ENCODE data around the gene SFTPB.
"Not testable (repeated sequence)": the region's sequence is repeated elsewhere in the genome, so short reads cannot be mapped to it uniquely, and the experiment has no call there.

SFTPB gene

DNA sequence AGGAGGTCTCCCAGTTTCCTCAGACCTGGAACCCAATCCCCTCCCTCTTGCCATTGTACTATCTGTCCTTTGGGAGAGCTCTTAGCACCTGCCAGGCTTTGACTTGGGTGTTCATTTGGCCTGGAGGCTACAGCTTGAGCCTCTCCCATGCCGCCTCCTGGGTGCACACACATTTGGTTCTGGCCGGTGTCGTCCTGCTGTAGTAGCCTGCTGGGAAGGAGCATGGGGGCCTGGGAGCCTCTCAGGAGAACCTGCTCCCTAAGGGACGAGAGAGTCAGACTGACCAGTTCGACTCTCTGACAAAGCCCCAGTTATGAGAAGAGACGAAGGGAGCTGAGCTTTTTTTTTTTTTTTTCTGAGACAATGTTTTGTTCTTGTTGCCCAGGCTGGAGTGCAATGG lies 7.4 kb upstream of the SFTPB start:
- DNase-seq = no peak

DNA sequence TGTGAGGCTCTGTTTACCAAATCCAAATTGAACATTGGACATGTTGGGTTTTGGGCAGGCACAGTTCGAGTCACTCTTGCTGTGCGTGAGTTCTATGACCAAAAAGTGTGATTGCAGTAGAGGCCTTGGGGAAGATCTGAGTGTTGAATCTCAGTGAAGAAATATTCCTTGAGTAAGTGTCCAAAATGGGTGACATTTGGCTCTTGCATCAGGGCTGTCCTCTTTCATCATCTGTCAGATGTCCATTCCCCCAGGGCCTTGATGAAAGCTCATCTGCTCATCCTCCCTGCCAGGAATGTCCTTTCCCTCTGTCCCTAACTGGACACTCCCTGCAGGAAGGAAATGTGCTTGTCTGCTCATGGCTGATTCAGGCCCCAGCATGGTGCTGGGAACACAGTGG lies 6.4 kb upstream of the SFTPB start:
- DNase-seq = no peak

DNA sequence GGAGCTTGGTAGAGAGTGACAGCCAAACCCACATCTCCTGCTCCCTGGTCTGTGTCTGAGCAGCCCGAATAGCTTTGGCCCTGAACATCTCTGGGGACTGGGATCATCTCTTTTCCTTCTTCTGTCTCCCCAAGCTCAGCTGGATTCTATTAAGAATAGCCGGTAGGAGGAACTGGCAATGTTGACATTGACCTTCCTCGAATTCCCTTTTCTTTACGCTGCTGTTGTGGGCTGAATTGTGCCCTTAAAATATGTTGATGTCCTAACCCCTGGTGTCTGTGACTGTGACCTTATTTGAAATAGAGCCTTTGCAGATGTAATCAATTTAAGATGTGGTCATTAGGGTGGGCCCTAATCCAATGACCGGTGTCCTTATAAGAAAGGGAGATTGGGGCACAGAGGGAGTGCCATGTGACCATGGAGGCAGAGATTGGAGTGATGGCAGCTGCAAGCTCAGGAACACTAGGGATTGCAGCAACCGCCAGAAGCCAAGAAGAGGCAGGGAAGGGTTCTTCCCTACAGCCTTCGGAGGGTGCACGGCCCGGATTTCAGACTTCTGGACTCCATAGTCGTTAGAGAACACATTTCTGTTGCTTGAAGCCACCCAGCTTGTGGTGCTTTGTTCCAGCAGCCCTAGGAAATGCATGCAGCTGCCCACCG lies 5.8 kb upstream of the SFTPB start:
- no peak for DNase-seq

DNA sequence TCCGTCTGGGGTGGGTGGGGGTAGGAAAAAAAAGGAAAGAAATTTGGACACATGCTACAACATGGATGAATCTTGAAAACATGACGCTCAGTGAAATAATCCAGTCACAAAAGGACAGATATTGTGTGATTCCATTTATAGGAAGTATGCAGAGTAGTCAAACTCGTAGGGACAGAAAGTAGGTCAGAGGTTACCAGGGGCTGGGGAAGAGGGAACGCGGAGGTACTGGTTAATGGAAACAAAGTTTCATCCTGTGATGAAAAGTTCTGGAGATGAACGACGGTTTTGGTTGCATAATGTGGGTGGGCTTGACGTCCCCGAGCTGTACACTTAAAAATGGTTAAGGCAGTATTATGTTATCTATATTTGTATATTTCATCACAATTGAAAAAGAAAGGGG lies 4.5 kb upstream of the SFTPB start:
- DNase-seq = no peak

DNA sequence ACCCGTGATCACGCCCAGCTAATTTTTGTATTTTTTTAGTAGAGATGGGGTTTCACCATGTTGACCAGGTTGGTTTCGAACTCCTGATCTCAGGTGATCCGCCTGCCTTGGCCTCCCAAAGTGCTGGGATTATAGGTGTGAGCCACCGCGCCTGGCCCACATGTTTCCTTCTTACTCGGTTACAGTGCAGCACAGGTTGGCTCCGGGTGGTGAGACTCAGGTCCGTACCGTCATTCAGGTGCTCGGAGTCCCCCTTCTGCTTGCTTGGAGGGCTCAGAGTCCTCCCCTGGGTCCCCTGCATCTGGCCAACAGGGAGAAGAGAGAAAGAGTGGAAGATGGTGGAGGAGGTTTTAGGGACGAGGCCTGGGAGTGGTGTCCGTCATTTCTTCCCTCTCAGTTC lies 2.4 kb upstream of the SFTPB start:
- DNase-seq = not testable (repeated sequence)

DNA sequence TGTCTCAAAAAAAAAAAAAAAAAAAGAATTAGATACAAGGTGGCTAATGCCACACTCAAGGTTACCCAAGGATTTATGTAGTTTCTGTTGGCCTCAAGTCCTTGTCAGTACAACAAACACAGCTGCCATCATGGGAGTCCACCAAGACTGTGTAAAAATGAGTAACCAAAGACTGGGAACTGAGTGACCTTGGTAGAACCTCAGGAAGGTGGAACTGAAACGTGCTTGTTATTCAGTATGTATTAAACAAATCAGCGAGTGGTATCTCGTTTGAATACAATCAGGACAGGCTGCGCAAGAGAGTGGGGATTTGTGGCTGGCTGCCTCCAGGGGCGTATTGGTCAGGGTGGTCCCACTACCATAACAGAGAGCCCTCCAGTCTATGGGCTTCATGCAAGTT lies 1.6 kb upstream of the SFTPB start:
- no peak for DNase-seq

DNA sequence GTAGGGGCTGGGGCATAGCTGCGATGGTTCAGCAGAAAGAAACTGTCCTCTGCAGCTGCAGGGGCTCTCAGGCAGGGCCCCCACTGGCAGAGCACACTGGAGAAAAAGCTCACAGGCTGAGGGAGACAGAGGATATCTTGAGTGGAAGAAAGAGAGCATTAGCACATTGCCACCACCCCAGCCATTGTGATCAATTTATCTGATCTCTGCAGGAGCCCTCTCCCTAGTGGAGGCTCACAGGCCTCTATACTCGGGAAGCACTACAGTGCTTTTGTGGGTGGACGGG lies 801 bp upstream of the SFTPB start:
- DNase-seq = no peak

DNA sequence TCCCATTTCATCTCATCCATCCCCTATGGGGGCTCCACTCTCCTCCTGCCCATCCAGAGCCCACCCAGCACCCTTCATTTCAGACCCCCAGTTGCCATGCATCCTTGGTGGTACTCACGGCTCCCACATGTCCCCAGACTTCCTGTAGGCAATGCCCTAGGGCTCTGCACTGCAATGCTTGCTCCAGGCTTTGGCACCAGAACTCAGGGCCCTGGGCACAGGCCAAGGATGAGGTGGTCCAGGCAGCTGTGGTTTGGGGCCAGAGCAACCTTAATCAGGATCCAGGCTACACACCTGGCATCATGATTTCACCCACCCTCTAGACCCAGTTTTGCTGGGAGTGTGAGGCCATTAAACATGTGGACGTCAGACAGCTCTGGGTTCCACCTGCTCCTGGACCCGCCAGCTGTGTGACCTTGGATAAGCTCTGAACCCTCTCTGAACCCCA lies 414 bp downstream of the SFTPB start:
- no peak for DNase-seq

DNA sequence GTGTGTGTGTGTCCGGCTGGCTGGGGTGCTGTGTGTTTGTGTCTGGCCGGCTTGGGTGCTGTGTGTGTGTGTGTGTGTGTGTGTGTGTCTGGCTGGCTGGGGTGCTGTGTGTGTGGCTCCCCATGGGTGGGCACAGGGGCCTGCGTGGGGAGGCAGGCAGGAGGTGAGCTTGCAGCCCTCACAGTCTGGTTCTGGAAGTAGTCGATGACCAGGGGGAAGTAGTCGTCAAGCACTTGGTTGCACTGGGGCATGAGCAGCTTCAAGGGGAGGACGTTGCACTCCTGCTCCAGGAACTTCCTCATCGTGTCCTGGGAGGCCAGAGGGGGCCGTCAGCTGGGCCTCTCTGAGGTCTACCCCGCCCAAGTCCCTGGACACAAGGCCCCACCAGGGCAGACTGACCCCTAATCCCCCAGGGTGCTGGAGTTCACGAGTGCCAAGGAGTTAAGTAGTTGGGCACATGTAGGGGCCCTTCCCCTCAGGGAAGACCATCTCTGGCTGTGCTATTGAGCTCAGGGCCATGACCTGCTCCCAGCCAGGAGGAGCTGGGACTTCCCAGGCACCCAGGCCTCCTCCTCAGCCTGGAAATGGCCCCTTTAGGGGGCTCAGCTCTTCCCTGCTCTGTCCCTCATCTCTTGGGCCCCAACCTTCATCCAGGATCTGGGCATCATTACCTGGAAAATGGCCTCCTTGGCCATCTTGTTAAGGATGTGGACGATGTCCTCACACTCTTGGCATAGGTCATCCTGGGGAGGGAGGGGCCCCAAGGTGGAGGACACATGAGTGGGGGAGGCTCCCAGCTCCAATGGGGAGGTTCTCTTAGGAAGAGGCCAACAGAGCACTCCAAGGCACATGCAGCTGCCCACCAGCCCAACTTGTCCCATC lies 1.3 kb downstream of the SFTPB start:
- no peak for DNase-seq

DNA sequence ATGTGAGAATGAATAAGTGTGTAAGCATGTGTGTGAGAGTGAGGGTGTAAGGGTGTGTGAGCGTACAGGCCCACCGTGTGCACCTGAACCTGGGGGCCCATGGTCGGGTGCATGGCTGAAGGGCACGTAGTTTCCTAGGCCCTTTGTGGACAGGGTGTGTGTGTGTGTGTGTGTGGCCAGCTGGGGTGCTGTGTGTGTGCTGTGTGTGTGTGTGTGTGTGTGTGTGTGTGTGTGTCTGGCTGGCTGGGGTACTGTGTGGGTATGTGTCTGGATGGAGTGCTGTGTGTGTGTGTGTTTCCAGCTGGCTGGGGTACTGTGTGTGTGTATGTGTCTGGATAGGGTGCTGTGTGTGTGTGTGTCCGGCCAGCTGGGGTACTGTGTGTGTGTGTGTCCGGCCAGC lies 2.0 kb downstream of the SFTPB start:
- no peak for DNase-seq

DNA sequence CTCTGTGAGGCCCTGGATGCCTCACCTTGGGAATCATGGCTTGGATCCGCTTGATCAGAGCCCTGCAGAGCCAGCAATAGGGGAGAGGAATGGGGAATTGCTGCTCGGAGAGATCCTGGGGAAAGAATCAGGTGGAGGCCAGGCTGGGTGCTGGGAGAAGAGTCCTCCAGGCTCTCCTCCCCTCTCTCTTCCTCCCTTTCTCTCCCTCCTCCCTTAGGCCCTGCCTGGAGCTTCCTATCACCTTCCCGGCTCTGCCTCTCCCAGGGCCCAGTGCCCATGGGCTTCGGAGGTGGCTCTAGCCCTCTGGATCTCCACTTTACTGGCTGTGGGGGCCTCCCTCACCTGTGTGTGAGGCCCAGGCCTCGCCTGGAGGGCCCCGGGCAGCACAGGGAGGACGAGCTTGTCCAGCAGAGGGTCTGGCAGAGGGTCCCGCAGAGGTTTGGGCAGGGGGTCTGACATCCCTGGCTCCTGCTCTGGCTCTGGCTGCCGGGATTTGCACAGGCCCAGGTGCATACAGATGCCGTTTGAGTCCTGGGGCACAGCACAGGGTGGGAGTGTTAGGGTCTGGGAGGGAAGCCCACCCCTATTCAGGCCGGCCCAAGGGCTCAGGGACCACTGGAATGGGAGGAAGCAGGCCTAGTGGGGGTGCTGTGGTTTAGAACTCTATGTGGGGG lies 2.6 kb downstream of the SFTPB start:
- DNase-seq = no peak

DNA sequence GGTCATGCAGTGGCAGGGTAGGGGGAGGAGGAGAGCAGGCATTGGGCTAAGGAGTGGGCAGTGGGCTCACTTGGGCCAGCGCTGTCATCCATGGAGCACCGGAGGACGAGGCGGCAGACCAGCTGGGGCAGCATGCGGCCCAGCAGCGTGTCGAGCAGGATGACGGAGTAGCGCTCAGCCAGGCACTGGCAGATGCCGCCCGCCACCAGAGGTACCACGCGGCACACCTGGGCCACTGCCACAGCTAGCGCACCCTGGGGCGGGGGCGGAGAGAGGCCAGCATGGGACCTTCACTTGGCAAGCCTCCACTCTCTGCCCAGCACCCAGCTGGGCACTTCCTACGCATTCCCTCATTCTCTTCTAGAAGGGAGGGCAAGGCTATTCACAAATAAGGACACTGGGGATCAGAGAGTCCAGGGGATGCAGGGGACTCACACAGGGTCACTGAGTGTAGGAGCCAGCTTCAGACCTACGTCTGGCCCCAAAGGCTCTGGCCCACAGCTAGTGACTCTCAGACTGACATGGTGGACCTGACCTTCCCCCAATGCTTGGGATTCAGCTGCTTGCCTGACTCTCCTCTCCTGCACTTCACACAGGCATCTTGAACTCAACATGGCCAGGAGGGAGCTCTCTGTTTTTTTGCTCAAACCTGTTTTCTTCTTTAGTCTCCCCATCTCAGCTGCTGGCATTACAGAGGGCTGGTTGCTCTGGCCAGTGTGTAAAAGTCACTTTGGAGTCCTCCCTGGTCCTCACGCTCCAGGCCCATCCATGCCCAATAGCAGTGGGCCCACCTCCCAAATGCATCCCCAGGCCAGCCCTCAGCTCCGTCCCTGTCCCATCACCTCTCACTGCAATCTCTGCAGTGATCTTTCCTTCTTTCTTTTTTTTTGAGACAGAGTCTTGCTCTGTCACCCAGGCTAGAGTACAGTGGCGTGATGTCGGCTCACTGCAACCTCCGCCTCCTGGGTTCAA lies 4.1 kb downstream of the SFTPB start:
- no peak for DNase-seq

DNA sequence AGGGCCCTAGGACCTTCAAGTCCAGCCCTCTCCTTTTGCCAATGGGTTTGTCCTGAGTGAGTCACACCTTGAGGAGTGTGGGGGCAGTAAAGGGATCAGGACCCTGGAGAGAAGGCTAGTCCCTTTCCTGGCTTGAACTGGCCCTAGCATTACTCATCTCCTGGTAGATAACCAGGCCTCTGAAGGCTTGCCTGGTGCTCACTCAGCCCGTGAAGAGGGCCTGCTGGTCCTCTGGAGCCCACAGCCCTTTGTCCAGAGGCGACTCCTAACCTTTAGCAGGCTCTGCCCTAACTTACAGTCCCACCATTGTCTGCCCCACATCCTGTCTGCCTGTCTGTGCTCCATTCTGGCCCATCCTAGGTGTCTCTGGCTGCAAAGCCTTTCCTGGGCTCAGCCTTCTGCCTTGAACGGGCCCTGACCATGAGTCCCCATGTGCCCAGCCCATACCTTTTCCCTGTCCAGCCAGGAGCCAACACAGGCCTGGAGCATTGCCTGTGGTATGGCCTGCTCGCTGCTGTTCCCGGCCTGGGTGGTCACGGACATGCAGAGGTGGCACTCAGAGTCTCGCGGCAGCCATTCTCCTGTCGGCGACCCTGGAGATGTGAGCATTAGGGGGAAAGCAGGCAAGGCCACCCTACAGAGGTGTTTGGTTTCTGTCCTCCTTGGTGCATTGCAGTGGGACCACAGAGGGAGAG lies 5.0 kb downstream of the SFTPB start:
- DNase-seq = no peak

DNA sequence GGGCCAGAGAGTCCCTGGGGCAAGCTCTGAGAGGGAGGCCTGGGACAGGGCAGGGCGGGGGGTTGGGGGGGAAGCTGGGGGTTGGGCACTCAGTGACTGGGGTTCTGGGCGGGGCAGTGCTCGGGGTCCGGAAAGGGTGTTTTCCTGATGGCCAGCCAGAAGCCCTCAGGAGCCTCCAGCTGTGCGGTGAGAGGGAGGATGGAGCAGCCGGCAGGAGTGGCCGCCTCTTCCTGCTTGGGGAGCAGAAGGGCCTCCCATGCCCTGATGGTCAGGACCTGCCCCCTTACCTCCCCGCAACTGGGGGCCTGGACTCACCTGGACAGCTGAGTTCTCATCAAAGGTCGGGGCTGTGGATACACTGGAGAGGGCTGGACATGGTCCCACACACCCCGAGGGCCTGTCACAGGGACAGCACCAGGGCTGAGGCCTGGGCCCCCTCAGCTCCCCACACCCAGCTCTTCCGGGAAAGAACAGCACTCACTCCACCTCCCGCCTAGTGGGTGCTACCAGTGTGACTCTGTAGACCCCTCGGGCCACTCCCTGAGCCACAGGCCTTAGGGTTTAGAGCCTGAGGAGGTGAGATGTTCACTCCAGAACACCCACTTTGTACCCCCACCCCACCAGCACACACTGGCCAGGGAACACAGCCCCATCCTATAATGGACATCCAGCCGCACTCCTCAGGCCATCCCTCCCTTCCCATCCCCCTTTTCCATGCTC lies 6.7 kb downstream of the SFTPB start:
- DNase-seq = no peak

DNA sequence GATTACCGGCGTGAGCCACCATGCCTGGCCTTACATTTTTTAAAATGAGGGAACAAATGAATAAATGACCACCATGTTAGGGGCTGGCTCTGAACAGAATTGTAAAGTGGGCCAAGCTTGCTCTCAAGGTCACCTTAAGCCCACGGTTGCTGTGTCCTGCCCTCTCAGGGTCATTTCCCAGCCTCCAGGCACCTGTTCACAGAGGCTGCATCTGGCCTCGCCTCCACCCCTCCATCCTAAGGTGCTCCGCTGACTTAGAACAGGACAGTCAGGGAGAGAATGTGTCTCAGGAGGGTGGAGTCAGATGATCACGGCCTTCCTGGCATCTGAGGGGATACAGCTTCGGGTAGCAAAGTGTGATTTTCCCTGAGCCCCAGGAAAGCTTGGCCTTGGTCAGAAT lies 7.3 kb downstream of the SFTPB start:
- DNase-seq = no peak

DNA sequence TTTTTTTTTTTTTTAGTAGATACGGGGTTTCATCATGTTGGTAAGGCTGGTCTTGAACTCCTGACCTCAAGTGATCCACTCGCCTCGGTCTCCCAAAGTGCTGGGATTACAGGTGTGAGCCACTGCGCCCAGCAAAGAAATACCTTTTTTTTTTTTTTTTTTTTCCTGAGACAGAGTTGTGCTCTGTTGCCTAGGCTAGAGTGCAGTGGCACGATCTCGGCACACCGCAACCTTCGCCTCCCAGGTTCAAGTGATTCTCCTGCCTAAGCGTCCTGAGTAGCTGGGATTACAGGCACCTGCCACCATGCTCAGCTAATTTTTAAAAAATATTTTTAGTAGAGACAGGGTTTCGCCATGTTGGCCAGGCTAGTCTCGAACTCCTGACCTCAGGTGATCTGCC lies 7.7 kb downstream of the SFTPB start:
- not testable (repeated sequence) for DNase-seq

DNA sequence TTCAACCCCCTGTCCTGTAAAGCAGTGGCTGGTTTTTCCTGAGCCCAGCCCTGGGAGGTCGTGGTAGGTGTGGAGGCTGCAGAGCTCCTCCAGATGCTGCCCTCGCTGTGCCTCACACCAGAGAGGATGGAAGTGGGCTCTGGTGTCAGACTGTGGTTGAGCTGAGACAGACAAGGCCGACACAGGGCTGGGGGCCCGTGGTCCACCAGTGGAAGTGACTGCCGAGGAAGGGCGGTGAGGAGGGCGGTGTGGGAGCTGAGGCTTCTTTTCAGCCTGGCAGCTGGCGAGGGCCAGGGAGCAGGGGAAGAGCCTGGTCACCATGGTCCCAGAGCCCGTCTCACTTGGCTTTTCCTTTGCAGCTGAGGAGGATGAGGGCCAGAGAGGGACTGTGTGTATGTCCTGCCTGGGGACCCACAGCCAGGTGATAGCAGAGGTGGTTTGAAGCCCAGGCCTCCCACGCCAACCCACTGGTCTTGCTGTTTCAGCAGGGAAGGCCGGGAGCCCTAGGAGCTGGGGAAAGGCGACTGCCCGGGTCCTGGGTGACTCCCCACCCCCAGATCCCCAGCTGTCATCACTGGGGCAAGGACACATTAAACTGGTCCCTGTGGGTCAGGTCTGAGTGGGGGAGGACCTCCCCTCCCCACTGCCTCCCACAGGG lies 8.5 kb downstream of the SFTPB start:
- DNase-seq = no peak

DNA sequence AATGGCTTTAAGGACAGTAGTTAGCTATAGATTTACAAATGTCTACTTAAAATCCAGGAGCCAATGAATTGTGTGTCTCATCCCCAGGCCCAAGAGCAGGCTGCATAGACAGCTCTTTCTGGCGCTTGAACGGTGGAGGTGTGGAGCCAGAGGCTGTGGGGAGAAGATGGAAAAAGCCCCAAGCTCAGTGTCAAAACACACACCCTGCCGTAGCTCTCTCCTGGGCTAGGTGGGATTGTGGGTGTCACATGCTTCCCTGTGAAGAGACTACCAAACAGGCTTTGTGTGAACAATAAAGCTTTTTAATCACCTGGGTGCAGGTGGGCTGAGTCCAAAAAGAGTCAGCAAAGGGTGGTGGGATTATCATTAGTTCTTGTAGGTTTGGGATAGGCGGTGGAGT lies 10.6 kb downstream of the SFTPB start:
- not testable (repeated sequence) for DNase-seq

DNA sequence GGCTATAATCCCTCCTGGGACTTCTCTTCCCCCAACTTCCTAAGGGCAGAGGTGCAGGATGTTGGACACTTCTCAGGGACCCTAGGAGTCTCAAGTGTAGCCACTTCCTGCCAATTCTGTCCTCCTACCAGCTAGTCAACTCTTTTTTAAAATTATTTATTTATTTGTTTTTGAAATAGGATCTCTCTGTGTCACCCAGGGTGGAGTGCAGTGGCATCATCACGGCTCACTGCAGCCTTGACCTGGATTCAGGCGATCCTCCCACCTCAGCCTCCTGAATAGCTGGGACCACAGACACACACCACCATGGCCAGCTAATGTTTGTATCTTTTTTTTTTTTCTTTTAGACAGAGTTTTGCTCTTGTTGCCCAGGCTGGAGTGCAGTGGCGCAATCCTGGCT lies 11.5 kb downstream of the SFTPB start:
- DNase-seq = no peak

DNA sequence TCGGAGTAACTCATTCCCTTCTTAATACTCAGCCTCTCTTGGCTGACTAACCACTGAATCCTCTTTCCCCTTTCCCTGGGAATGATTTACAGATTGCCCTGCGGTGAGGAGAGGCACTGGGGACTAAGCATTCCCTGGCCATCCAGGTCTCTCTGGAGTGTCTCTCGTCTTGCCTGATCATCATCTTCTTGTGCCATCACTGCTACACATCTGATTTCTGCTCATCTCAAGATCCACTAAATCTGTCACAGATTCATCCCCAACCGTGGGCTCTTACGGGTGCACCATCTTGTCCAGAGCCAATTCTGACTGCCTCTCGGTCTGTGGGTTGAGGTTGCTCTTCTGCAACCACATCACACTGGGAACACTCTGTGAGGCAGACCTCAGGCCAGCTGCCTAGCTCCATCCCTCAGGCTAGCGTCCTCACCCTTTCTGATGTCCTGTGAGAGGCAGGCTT lies 12.0 kb downstream of the SFTPB start:
- DNase-seq = no peak

DNA sequence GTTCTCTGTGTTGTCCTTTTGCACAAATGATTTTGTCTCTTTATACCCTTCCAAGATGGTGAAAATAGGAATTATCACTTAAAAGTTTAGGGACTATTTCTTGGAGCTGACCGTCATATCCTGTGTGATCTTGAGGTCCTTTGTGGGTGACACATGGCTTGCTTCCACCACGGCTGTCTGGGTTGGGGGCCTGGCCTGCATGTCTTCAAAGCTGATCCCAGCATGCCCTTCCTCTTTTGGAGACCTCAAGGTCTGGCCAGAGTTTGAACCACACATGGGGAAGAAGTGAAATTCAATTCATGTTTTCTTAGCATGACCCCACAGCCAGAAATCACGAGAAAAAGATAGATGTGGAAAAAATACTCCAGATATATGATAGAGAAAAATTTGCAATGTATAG lies 14.0 kb downstream of the SFTPB start:
- DNase-seq = no peak

Data from NCI-H1436 (cell line).